Measurements from ENCODE around the gene FAM227B. TPM values are rescaled to one million over a fixed set of nuclear protein-coding genes. Genes with fewer than 3 reads are reported as not detected.

The FAM227B gene
- total RNA-seq, 2 experiments from 2014 or later: 6.0 to 6.1 TPM

GRCh38 chr15:49306551-49306950 lies 314.1 kb downstream of the FAM227B start:
- POLR2A ChIA-PET: no interaction called here
- CTCF ChIA-PET: no interaction called here
- DNase-seq (no peak), ATAC-seq (no peak)
- TF ChIP-seq CTCF (IDR thresholded peaks at IDR 0.05): no peak
- Mint-ChIP-seq H3K4me3 (no peak overlapping the region), H3K27ac (no peak overlapping the region), H3K9me3 (no peaks in the 10 kb centered on the region), H3K4me1 (ENCODE audit: low read depth) (peaks cover 9% of the 10 kb centered on the region), H3K36me3 (ENCODE audit: low read depth) (peaks cover 42% of the 10 kb centered on the region), H3K27me3 (no peaks in the 10 kb centered on the region)
- intact Hi-C loops (cut with micrococcal nuclease): no loop called here

GRCh38 chr15:49303003-49303402 lies 317.6 kb downstream of the FAM227B start:
- Mint-ChIP-seq H3K4me3 (no peak overlapping the region), H3K27ac (no peak overlapping the region), H3K9me3 (no peaks in the 10 kb centered on the region), H3K4me1 (ENCODE audit: low read depth) (peaks cover 13% of the 10 kb centered on the region), H3K36me3 (ENCODE audit: low read depth) (peaks cover 50% of the 10 kb centered on the region), H3K27me3 (no peaks in the 10 kb centered on the region)
- ATAC-seq (no peak), DNase-seq (no peak)
- POLR2A ChIA-PET: no interaction called here
- intact Hi-C loops (cut with micrococcal nuclease): no loop called here
- CTCF ChIA-PET: no interaction called here
- TF ChIP-seq CTCF (IDR thresholded peaks at IDR 0.05): no peak

- ATAC-seq (no peak), DNase-seq (no peak)
- intact Hi-C loops (cut with micrococcal nuclease): no loop called here
- Mint-ChIP-seq H3K4me1 (ENCODE audit: low read depth) (peaks cover 13% of the 10 kb centered on the region), H3K36me3 (ENCODE audit: low read depth) (peaks cover 59% of the 10 kb centered on the region), H3K9me3 (no peaks in the 10 kb centered on the region), H3K4me3 (no peak overlapping the region), H3K27me3 (no peaks in the 10 kb centered on the region), H3K27ac (no peak overlapping the region)
- ChIA-PET POLR2A (interaction anchor here (0.8 kb wide), 1 partner anchor 32 kb away, joined by 3 read pairs; no protein-coding TSS in a partner anchor), CTCF (interaction anchor here (0.6 kb wide), 1 partner anchor 77 kb away, joined by 3 read pairs; no protein-coding TSS in a partner anchor)
- TF ChIP-seq CTCF (IDR thresholded peaks at IDR 0.05): no peak
These were observed 319.1 kb downstream of the FAM227B start for GRCh38 chr15:49301562-49301961.

- H3K27ac Mint-ChIP-seq: no peak overlapping the region
- ChIA-PET POLR2A (interaction anchor here (0.8 kb wide), 1 partner anchor 33 kb away, joined by 3 read pairs; no protein-coding TSS in a partner anchor), CTCF (no interaction called here)
- peaks cover 63% of the 10 kb centered on the region for H3K36me3 Mint-ChIP-seq (ENCODE audit: low read depth)
- DNase-seq (no peak), ATAC-seq (no peak)
- H3K27me3 Mint-ChIP-seq: no peaks in the 10 kb centered on the region
- H3K9me3 Mint-ChIP-seq: no peaks in the 10 kb centered on the region
- intact Hi-C loops (cut with micrococcal nuclease): no loop called here
- no peak overlapping the region for H3K4me3 Mint-ChIP-seq
- peaks cover 13% of the 10 kb centered on the region for H3K4me1 Mint-ChIP-seq (ENCODE audit: low read depth)
- TF ChIP-seq CTCF (IDR thresholded peaks at IDR 0.05): no peak
These were observed 319.8 kb downstream of the FAM227B start for GRCh38 chr15:49300856-49301255.

- H3K9me3 Mint-ChIP-seq: no peaks in the 10 kb centered on the region
- no peak overlapping the region for H3K27ac Mint-ChIP-seq
- no peak for TF ChIP-seq CTCF (IDR thresholded peaks at IDR 0.05)
- peaks cover 11% of the 10 kb centered on the region for H3K4me1 Mint-ChIP-seq (ENCODE audit: low read depth)
- ChIA-PET POLR2A (no interaction called here), CTCF (no interaction called here)
- intact Hi-C loops (cut with micrococcal nuclease): no loop called here
- H3K36me3 Mint-ChIP-seq (ENCODE audit: low read depth): peaks cover 64% of the 10 kb centered on the region
- ATAC-seq (no peak), DNase-seq (no peak)
- no peaks in the 10 kb centered on the region for H3K27me3 Mint-ChIP-seq
- no peak overlapping the region for H3K4me3 Mint-ChIP-seq
These were observed 323.0 kb downstream of the FAM227B start for GRCh38 chr15:49297584-49297983.
